Measurements from ENCODE around the gene NRTN.

DNA sequence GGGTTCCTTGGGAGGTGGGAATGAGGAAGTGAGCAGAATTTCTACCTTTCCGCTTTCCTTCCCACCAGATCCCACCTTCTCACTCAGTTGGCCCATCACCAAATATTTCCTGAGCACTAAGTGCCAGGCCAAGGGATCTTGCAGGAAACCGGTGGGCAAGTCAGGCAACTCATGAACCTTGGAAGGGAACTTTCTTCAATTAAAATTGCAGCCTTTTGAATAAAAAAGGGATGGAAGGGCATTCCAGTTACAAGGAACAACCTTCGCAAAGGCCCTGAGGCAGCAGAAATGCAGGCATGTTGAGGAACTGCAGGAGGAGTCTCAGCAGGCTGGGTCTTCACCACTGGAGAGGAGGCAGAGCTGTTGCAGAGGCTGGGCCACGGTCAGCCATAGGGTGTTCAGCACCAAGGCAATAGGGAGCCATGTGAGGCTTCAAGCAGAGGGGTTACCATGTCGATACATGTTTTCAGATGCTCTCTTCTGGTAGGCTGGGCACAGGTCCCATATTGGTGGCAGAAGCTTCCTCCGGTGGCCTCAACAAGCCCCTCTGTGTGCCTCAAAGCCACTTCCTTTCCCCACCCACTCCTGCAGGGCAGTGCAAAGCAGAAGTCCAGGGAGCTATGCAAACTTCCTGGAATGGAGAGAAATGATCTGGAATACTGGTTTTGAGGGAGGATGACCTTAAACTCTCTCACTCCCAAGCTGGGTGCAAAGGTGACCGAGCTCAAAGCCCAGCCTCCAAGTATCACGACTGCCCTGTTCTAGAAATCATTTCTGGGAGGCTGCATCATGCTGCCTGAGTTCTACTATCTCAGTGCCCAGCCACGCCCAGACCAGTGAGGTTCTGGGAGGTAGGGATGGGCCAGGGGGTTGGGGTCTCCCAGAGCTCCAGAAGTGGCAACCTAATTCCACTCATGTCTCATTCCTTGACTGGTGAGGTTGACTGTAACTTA is 34.5 kb downstream of the NRTN start, which contains the start of gene FUT6:
- TF ChIP-seq, protein P1, sequence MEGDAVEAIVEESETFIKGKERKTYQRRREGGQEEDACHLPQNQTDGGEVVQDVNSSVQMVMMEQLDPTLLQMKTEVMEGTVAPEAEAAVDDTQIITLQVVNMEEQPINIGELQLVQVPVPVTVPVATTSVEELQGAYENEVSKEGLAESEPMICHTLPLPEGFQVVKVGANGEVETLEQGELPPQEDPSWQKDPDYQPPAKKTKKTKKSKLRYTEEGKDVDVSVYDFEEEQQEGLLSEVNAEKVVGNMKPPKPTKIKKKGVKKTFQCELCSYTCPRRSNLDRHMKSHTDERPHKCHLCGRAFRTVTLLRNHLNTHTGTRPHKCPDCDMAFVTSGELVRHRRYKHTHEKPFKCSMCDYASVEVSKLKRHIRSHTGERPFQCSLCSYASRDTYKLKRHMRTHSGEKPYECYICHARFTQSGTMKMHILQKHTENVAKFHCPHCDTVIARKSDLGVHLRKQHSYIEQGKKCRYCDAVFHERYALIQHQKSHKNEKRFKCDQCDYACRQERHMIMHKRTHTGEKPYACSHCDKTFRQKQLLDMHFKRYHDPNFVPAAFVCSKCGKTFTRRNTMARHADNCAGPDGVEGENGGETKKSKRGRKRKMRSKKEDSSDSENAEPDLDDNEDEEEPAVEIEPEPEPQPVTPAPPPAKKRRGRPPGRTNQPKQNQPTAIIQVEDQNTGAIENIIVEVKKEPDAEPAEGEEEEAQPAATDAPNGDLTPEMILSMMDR (IDR thresholded peaks at IDR 0.05; ENCODE audit: low read depth, low read length), result no peak
- TF ChIP-seq EZH2phosphoT487 (IDR thresholded peaks at IDR 0.05; ENCODE audit: low read depth), result no peak

Data from OCI-LY3 (cell line).